ENCODE results near the gene CRYBB3. TPM values are rescaled to one million over a fixed set of nuclear protein-coding genes. Genes with fewer than 3 reads are reported as not detected.

Gene CRYBB3
- polyA plus RNA-seq (ENCODE audit: insufficient read length in 3 of 3) = under 1 TPM; 0.18 to 0.30 (median 0.18) TPM

DNA sequence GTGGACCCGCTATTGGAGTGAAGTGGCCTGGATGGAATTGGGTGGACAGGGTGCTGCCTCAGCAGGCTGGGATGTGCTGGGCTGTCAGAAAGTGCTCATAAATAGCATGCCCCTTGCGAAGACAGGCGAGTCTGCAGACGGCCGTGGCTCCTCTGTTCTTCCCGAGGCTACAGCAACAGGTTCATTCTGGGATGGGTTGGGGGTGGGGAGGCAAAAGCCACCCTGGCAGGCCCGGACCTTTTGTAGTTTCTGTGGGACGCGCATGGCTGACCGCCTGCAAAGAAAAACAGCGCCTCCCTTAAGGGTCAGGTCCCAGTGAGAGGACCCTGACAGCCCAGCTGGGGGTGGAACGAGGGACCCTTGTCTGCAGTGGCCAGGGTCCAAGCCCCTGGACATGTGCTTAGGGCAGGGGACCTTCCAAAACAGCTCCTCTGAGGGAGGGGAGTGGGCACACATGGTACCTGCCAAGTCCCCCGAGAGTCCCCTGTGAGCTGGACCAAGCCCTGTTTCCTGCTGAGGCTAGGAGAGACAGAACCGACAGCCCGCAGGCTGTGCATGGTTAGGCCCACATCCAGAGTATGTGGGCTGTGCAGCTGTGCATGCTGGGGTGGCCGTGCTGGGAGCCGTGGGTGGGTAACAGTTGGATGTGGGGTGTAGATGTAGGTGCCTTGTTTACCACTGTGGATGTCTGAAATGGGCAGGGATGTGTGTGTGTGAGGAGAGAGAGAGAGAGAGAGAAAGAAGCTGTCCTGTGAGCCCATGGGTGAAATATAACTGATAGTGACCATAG lies at the start of gene CRYBB3:
CRYBB3 (plus strand) TSS at position 128 of the 790 bp plus-strand sequence. CDS start 1,539 bp downstream, outside the sequence.
- DNase-seq (ENCODE audit: low read depth in 3 of 3, low spot score in 2 of 3) = peak in 1 of 3 donors; percentile 38

DNA sequence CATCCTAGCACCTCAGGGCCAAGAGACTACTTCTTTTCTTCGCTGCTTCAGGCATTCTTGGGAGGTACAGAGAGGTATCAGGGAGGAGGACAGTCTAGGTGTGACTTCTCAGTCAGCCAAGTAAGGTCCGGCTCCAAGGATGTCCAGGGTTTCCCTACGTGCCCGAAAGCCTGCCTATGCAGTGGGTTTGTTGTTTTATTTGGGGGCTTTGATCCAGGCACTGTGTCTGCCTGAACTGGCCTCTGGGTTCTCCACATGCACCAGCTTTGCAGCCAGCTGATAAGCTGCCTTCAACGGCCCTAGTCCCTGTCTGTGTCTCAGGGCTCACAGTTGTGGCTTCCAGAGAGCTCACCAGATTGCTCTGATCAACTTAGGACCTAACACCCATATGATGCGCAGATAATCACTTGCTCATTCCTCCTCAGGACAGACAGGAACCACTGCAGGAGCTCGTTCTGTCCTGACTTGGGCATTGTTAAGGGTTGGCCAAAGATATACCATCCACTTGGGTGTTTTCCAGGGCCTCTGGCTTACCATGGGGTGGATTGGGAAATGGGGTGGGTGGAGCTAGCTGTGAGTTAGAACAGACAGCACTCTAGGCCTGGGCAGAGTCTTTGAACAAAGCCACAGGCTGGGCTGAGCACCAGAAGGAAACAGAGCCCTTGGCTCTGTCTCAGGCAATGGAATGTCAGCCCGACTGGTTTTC lies 45.5 kb upstream of the CRYBB3 start:
- DNase-seq (ENCODE audit: low read depth in 3 of 3, low spot score in 2 of 3) = no peak

GRCh38 chr22:25154667-25154999 lies 45.0 kb upstream of the CRYBB3 start:
- DNase-seq (ENCODE audit: low read depth in 3 of 3, low spot score in 2 of 3) = no peak

GRCh38 chr22:25156736-25157135 lies 42.9 kb upstream of the CRYBB3 start:
- no peak for DNase-seq (ENCODE audit: low read depth in 3 of 3, low spot score in 2 of 3)

GRCh38 chr22:25159028-25159427 lies 40.6 kb upstream of the CRYBB3 start:
- DNase-seq (ENCODE audit: low read depth in 3 of 3, low spot score in 2 of 3) = no peak

GRCh38 chr22:25160120-25160996 lies 39.3 kb upstream of the CRYBB3 start:
- no peak for DNase-seq (ENCODE audit: low read depth in 3 of 3, low spot score in 2 of 3)

DNA sequence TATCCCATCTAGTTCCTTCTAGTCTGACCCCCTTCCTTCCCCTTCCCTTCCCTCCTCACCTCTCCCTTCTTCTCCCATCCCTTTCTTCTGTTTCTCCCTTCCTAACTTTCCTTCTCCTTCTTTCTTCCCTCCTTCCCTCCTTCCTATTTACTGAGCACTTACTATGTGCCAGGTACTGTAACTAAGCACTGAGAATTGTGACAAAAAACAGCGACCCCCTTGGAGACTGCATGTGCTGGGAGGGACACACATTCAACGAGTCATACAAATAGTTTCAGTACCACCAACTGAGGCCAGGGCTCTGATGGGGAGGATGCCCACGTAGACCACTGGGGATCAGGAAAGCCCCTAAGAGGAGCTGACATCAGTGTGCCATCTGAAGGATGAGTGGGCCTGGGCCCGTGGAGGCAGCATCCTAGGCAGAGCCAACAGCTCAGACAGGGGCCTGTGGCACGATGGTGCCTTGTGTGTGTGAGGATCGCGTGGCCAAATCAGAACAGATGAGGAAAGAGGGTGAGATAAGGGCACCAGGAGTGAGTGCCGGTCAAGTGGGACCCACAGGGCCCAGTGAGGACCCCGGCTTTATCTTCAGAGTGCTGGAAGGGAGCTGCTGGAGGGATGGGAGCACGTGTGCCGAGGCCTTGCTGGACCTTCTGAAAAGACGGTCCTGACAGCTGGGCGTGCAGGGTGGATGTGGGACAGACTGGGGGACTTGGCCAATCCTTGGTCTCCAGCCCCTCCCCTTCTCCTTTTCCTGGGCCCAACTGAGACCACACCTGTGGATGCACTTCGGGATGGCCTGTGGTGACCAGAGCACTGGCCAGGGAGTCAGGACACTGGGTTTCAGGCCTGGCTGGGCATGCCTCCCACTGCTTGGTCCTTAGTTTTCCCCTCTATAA lies 38.4 kb upstream of the CRYBB3 start:
- DNase-seq (ENCODE audit: low read depth in 3 of 3, low spot score in 2 of 3) = no peak

- no peak for DNase-seq (ENCODE audit: low read depth in 3 of 3, low spot score in 2 of 3)
These were observed 37.6 kb upstream of the CRYBB3 start for GRCh38 chr22:25161916-25162530.

DNA sequence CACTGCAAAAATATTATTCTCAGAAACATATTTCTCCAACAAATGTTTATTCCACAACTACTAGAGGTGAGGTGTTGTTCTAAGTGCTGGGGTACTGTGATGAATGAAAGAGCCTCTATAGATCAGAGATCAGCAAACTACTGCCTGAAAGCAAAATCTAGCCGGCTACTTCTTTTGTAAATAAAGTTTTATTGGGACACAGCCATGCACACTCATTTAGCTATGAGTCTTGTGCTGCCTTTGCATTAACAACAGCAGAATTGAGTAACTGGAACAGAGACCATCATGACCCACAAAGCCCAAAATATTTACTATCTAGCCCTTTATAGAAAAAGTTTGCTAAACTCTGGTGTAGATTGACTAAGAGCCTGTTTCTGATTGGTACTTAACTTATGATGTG lies 37.1 kb upstream of the CRYBB3 start:
- no peak for DNase-seq (ENCODE audit: low read depth in 3 of 3, low spot score in 2 of 3)

DNA sequence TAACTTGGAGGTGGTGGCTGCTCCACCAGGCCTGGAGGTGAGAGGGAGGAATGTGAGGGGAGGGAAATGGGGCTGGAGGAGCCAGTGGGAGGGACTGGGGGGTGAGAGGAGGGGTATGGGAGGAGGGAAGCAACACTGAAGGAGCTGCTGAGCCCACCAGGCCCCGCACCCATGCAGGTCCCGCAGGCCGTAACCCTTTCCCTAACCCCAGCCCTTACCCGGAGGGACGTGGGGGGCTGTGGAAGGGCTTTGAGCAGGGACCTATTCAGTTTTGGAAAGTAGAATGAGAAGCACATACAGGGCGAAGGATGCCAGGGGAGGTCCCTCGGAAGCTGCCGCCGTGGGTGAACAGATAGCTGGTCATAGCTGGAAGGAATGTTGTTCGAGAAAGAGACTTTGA lies 33.9 kb upstream of the CRYBB3 start:
- DNase-seq (ENCODE audit: low read depth in 3 of 3, low spot score in 2 of 3) = no peak

DNA sequence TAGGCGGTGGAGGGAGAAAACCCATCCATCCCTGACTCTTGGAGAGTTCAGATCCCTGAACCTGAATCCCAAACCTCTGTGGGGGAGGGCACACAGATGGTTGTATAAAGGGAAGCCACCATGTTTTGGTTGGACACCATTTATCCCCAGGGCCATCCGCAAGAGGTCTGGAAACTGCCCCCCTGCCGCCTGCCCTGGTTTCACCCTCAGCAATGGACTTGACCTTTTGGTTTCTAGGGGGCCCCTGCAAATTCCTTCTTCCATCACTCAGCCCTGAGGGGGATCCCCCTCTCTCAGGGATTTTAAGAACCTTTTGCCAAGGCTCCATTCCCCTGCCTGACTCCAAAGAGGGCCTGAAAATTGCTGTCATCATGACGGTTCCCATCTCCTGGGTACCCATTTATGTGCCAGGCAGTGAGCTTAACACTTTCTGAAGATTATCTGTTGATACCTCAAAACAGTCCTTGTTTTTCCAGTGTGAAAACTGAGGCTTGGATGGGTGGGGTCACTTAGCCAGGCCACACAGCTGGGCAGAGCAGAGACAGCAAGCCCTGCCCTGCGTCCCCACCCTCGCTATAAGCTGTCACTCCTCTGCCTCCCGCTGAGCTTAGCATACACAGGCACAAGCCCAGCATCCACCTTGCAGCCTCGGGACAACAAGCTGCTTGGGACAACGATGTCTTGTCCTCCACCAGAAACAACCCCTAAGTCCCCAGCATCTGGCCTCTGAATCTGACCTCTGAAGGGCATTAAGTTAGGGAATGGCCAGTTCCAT lies 33.2 kb upstream of the CRYBB3 start:
- DNase-seq (ENCODE audit: low read depth in 3 of 3, low spot score in 2 of 3) = no peak

GRCh38 chr22:25167082-25167481 lies 32.6 kb upstream of the CRYBB3 start:
- no peak for DNase-seq (ENCODE audit: low read depth in 3 of 3, low spot score in 2 of 3)

GRCh38 chr22:25167834-25168601 lies 31.6 kb upstream of the CRYBB3 start:
- no peak for DNase-seq (ENCODE audit: low read depth in 3 of 3, low spot score in 2 of 3)

DNA sequence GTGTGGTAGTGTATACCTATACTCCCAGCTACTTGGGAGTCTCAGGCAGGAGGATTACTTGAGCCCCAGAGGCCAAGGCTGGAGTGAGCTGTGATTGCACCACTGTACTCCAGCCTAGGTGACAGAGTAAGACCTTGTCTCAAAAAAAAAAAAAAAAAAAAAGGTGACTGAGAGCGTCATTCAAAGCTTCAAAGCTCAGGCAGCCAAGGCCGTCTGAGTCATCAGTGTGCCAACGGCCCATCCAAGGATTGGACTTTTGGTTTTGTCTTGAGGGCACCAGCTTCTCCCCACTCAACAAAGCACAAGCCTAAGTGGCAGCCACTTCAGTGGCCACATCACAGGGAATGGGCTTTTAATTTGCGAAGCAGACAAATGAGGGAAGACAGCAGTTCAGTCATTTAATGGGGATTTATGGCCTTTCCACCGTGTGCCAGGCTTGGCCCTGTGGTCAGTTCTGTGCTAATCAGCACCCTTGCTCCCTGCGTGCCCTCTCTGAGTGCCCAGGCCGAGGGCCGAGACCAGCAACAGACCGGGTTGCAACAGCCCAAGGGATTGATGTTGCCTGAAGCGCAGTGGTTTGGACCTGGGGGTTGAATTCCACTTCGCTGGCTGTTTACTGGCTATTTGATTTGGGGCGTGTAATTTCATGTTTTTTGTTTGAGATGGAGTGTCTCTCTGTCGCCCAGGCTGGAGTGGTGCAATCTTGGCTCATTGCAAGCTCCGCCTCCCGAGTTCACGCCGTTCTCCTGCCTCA lies 30.2 kb upstream of the CRYBB3 start:
- no peak for DNase-seq (ENCODE audit: low read depth in 3 of 3, low spot score in 2 of 3)

- no peak for DNase-seq (ENCODE audit: low read depth in 3 of 3, low spot score in 2 of 3)
These were observed 29.2 kb upstream of the CRYBB3 start for GRCh38 chr22:25170426-25170980.

DNA sequence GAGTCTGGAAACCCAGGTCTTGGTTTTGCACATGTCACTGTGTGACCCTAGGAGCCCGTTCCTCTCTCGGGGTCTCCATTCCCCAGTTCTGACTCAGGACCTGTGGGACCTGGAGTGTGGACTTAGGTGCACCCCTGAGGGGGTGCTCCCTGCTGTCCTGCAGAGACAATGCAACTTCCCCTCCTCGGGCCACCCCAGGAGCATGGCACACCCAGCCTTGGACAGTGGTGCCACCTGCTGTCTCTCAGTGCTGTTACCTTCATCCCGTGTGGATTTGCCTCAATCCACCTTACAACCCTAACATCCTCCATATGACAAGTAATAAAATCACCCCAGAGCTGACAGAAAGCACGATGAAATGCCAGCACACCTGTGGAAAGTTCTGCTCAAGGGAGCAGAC lies 27.5 kb upstream of the CRYBB3 start:
- no peak for DNase-seq (ENCODE audit: low read depth in 3 of 3, low spot score in 2 of 3)
